GM21526 (cell line): ENCODE measurements around the gene MAPKAPK3.
"Not testable (repeated sequence)": the region's sequence is repeated elsewhere in the genome, so short reads cannot be mapped to it uniquely, and the experiment has no call there.

Experiments used
- ATAC-seq: cut with Tn5 transposase; IDR thresholded peaks from one replicate; pipeline ENCODE4 v1.9.1; 2021; ENCODE audit warnings: moderate library complexity; ENCODE audit not compliant: unreplicated experiment, low FRiP score

Gene MAPKAPK3

GRCh38 chr3:50652709-50653108 lies 35.8 kb downstream of the MAPKAPK3 start:
- no peak for ATAC-seq

DNA sequence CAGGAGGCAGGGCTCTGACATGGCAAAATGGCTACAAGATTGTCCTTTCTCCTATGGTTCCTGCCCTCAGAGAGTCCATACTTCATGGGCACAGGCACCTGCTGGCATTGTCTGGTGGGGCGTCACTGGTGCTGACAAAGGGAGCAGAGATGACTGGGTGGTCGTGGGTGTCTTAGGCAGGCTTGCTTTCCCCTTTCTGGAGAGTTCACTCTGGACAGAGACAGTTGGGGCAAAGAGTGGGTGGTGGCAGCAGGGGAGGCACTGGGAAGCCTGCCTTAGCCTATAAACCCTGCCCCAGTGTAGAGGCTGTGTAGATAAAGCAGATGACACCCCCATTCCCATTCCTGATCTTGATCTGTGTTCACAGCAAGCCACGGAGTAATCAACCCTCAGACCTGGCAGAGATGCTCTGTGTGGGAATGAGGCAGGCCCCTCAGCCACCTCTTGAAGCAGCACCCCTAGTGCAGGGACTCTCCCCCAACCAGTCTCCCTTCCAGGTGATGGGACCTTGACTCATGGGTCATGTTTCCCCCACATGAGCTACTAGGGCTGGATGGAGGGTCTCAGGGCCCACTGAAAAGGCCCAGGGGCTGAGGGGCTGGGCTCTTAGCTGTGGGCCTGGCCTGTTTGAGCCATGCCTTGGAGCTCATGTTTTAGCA lies 37.1 kb downstream of the MAPKAPK3 start:
- no peak for ATAC-seq

GRCh38 chr3:50655009-50655830 lies 38.3 kb downstream of the MAPKAPK3 start:
- no peak for ATAC-seq

GRCh38 chr3:50656417-50657195 lies 39.7 kb downstream of the MAPKAPK3 start:
- no peak for ATAC-seq

DNA sequence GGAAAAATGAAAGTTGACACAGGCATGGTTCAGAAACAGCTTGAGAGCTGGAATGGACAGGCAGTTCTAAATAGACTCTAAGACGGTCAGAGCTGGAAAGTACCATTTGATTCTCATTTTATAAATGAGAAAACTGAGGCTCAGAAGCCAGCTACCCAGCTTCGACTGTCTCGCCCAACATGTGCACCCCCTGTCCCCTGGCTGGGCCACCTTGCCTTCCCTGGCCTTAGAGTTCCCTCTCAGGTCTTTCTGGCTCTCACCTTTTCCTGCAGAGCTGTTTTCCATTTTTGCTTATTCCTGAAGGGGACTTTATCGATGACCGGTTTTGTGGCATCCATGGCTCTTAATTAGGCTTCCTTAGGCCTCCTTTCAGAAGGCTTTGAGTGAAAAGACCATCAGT lies 40.5 kb downstream of the MAPKAPK3 start:
- no peak for ATAC-seq

GRCh38 chr3:50657816-50658215 lies 40.9 kb downstream of the MAPKAPK3 start:
- no peak for ATAC-seq

- ATAC-seq: no peak
These were observed 41.5 kb downstream of the MAPKAPK3 start for GRCh38 chr3:50658416-50658815.

- ATAC-seq: no peak
These were observed 41.9 kb downstream of the MAPKAPK3 start for GRCh38 chr3:50658831-50659230.

GRCh38 chr3:50660386-50660785 lies 43.4 kb downstream of the MAPKAPK3 start:
- ATAC-seq: no peak

DNA sequence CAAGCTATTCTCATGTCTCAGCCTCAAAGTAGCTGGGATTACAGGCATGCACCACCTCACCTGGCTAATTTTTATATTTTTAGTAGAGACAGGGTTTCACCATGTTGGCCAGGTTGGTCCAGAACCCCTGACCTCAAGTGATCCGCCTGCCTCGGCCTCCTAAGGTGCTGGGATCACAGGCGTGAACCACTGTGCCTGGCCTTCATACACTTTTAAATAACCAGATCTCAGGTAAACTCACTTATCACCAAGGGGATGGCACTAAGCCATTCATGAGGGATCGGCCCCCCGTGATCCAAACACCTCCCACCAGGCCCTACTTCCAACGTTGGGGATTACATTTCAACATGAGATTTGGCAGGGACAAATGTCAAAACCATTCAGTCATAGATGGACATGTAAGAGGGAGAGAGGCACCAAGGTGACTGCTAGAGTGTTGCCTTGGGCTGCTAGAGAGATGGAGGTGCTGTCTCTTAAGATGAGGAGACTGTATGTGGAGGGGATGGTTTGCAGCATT lies 44.4 kb downstream of the MAPKAPK3 start:
- no peak for ATAC-seq

GRCh38 chr3:50662408-50662807 lies 45.5 kb downstream of the MAPKAPK3 start:
- no peak for ATAC-seq

DNA sequence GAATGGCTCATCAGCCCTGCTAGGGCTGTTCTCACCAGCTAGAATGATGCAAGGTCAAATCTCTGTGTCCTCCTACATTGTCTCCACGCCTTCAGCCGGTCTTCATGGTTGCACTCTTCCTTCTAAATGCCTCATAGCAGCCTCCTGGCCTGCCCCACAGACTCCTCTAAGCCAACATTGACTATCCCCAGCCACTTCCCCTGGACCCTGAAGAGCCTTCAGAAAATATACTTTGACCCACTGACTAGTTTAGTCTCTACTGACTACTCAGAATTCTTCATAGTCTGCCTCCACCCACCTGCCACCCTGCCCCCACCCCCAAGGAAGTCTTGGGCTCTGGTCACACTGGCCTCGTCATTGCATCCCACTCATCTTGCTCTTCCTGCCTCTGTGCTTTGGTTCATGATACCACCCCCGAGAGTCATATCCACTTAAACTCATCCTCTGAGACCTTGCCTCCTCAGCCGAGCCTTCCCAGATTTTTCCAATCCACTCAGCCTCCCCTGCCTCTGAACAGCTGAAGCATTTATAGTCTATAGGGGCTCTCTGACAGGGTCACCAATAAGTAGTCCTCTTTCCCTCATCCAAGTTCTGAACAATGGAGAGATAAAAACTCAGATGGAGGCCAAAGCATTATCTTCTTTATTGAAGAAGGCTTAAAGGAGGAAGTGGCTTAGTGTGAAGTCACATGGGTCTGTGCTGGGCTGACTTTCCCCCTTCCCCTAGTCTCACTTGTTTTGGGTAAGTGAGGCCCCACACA lies 48.3 kb downstream of the MAPKAPK3 start:
- no peak for ATAC-seq

- not testable (repeated sequence) for ATAC-seq
These were observed 48.8 kb downstream of the MAPKAPK3 start for GRCh38 chr3:50665841-50666115.

DNA sequence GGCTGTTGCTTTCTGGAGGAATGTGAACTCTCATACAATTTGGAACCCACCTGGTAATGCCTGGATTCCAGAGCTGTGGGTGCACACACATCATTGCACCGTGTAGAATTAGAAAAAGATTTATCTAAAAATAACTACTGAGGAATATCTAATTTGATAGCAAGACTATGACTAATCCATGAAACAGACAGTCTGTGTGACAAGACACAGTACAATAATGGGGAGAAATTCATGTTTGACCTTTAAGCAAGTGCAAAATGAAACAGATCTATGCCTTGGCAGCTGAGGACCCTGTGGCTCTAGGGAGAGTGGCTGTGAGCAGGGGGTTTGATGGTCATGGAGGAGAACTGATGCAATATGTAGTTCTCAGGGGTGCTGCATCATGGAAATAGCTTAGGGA lies 49.9 kb downstream of the MAPKAPK3 start:
- no peak for ATAC-seq

GRCh38 chr3:50671331-50671730 lies 54.4 kb downstream of the MAPKAPK3 start:
- ATAC-seq: no peak

- ATAC-seq: no peak
These were observed 55.7 kb downstream of the MAPKAPK3 start for GRCh38 chr3:50672656-50673055.

- no peak for ATAC-seq
These were observed 57.0 kb downstream of the MAPKAPK3 start for GRCh38 chr3:50673931-50674330.

DNA sequence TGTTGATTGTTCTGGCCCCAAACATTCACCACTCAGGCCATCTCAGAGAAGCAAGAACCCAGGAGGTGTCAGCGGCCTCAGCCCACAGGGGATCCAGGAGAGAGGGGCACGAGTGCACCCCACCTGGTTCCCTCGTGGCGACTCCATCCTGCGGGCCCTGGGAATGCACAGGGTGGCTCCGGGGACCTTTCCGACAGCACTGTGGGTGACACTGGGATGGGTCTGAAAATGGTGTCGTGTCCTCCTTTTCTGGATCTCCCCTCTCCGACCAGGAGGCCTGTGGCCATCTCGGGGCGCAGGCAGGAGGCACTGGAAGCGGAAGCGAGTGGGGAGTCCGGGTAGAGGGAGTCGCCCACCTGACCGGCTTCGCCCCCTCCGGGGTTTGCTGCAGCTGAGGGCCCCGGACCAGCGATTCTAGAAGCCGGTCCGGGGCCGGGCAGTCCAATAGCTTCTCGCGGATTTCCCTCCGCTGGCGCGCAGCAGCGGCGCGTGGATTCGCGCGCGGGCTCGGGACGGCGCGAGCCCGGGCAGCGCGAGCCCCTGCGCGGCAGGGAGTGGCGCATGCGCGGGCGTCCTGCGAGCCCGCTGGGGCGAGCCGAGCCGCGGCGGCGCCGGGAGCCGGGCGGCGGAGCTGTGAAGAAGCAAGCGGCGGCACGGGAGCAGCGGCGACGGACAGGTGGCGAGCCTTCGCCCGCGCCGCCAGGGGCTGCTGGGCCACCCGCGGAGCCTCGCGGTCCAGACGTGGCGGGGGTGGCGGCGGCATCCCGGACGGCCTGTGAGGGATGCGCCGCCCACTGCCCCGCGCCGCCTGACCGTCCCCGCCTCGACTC lies 57.6 kb downstream of the MAPKAPK3 start, which contains the start of gene DOCK3:
Gene DOCK3, plus strand, starts transcription at position 579 of the 830 bp plus-strand sequence. CDS start 337 bp downstream, outside the sequence.
- peak; percentile 59 for ATAC-seq

DNA sequence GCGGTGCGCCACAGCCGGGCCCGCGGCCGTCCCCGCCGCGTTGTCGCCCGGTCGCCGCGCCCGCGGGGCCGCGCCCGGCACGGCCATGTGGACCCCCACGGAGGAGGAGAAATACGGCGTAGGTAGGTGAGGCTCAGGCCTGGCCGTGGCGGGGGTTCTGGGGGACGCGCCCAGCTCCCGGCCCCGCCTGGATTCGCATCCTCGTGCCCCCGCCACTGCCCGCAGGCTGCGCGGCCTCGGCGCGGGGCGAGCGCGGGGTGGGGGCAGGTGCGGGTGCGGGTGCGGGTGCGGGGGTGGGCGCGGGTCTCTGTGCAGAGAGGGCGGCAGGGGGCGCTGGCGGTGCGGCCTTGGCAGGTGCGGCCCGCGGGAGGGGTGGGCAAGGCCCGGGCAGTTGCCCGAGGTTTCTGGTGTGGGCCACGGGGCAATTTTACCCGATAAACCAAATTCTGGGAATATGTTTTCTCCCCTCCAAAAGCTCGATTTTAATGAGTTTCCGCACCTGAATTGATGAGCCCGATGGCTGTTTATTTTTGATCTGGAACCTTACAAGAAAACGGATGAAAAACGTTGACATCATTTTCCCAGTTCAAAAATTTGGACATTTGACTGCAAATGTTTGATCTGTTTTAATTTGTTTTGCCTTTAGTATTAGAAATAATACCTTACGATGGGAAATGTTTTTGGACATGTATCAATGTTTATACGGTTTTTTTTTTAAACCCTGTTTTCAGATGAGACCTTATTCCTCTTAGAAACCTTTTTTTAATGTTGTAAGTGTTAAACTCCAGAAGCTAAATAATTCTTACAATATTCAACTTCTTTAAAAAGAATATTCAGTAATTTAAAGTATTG lies 58.5 kb downstream of the MAPKAPK3 start:
- peak; percentile 4 for ATAC-seq
